Ecto neural progenitor cell (in vitro differentiated cells): ENCODE results near the gene ATP5PD.
A peak's percentile ranks its signal among the peaks of the same experiment; 100 is the strongest.
"Not testable (repeated sequence)": the region's sequence is repeated elsewhere in the genome, so short reads cannot be mapped to it uniquely, and the experiment has no call there.

Experiments used
- DNase-seq: peaks from one replicate; pipeline ENCODE4 v3.0.0-alpha.2; 2018; ENCODE audit warnings: low spot score

The ATP5PD gene

DNA sequence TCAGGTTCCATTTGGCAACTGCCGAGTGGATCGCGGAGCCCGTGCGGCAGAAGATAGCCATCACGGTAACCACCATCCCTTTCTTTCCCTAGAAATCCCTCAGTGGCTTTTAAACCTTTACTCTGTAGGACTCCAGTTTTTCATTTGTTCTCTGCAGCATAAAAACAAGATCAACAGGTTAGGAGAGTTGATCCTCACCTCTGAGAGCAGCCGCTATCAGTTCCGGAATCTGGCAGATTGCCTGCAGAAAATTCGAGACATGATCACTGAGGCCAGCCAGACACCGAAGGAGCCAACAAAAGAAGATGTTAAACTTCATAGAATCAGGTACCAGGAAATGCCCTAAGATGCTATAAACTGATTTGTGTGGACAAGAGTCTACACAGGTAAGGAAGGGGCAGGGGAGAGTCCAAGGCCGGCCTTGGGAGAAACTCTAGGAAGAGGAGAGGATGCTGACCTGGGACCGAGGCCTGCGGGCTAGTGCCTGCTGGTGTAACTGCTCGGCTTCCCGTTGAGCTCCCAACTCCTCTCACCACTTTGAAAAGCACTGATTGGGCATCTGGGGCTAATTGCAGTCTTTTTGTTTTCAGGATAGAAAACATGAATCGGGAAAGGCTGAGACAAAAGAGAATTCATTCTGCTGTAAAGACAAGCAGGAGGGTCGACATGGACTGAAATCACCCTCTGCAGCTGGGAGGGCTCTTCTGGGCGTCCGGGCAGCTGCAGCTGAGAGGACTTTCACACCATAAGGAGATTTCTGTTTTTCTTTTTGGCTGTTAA, 26.2 kb downstream of the ATP5PD start:
- no peak for DNase-seq

DNA sequence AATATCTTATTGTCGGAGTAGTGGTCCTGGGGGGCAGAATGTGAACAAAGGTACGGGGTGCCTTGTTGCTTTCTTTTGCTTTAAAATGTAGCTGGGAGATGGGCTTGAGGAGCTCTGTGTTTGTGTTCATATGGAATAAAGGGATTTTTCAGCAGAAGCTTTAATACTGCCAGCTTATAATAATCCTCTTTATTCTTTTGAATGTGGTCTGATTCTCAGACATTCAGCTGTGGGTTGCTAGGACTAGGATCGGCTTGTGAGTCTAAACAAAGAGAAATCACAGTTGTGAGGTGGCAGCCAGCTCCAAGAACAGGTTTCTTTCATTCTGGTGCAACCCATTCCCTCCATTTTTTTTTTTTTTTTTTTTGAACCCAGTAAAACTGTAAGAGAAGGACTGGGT, 27.1 kb downstream of the ATP5PD start:
- DNase-seq: no peak

DNA sequence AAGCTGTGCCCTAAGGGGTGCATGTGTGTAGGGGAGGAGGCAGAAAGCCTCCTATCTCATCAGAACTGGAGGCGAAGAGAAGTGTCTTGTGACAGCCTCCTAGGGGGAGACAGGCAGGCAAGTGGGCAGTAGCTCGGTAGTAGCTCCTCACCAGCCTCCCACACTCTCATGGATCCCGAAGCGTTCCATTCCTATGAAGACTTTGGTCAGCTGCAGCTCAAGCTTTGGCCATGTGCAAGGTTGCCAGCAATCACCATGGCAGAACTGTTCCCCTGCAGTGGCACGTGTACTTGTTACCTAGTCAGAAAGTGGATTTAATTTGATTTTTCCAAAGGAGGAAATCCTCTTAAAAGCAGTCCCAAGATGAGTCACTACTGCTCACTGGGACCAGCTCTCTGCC, 27.6 kb downstream of the ATP5PD start:
- no peak for DNase-seq

DNA sequence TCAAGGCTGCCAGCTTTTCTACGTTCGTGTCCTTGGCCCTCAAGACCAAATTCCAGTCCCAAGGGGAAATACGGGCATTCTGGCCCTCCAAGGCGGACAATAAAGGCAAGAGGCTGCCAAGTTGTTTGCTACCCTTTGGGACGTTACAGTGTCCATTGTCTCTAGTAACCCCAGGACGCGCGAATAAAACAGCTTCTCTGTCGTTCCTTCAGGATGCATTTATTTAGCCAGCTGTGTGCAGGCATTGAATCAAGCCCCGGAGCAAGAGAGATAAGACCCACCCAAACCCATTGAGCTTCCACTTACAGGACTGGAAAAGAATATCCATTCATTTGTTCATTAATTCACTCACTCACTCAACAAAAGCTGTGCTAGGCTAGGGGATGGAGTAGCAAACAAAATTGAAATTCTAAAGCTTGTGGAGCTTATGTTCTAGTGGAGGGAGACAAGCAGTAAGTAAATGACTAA, 33.6 kb downstream of the ATP5PD start:
- no peak for DNase-seq

DNA sequence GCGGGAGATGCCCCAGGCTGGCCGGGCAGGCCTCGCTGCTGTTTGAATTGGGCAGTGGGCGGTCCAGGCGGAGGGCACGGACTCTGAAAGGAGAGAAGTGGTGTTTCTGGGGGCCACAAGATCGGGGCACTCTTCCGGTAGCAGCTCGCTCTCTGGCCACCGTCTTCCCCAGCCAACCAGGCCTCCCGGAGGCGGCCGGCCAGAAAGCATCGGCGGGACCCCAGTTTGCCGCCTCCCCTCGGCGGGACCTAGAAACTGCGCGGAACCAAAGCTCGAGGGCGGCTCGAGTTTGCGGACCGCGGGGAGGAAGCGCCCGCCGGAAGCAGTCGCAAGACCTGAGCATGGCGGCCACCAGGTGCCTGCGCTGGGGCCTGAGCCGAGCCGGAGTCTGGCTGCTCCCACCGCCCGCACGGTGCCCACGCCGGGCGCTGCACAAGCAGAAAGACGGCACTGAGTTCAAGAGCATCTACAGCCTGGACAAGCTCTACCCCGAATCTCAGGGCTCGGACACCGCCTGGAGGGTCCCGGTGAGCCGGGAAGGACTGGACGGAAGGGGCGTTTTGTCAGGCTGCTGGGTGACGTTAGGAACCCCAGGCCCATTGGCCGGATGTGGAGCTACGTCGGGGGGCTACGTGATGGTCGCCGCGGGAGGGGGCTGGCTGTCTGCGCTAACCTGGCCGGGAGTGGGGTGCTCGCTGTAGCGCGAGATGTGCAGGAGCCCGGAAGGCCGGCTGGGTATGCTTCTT, 34.2 kb downstream of the ATP5PD start, which contains the start of gene MRPL58:
Gene MRPL58, plus strand, starts transcription at position 325 of the 746 bp plus-strand sequence. Its CDS starts 17 bp downstream, at position 342.
- peak; percentile 97 for DNase-seq

DNA sequence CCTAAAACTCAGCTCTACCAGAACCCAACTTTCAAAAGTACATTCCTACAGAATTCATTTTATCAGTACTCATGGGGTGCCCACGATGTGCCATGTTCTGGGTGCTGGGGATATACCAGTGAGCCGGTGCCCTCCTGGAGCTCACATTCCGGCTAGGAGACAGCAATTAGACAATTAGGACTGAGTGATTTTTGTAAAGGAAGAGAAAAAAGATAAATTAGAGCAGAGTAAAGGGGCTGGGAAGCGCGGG, 34.7 kb downstream of the ATP5PD start:
- DNase-seq: no peak

DNA sequence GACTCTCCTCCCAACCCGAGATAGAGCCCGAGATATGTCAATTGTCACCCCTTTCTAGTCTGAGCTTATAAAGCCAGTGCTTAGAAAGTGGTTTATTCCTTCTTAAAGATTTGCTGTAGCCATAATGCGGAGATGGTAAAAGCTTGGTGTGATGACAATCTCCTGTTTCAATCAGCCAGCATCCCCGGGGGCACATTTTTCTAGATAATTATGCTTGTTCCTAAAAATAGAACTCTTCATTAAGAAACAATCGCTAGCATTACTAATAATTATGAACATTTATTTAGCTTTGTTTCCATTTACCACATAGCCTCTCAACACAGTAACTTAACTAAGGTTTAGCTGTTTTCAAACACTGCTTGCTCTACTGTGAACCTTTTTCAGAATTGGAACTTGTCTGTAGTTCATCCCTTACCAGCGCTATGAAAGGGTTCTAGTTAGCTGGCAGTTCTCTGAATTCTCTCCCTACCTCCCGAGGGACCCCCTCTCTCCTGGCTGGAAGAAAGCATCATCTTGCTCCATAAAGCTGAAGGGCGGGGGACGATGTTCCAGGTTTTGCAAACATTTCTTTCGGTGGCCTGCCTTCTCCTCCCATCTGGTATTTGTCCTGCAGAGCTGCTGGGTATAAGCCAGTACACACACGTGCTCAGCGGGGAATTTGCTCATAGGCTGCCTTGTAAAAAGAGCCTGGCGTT, 35.2 kb downstream of the ATP5PD start:
- no peak for DNase-seq

DNA sequence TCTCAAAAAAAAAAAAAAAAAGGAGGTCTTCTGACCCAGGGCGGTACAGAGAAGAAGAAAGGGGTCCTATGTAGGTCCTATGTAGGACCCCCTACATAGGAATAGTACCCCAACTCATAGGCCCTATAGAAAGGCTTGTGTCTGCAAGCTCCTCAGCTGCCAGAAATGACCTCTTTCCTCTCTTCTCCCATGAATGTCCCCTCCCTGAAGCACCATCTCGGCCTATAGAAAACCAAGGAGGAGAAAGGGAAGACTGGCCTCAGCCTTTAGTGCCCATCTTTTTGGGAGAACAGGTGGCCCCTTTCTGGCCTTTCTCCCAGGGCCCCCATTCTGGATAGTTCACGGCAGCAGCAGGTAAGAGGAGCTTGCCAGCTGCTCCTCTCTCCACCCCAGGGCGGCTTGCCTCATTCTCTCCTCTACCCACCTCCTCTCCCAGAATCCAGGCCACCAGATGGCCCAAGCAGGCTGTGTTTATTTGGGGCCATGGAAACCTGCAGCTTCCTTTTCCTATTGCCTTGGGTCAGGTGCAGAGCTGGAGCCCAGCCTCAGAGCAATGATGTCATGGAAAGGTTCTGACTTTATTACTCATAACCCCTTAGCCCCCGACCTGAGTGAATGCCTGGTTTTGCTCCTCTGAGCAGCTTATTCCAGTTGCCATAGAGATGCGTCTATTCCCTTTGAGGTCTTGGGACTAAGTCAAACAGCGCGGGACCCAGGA, 35.9 kb downstream of the ATP5PD start:
- no peak for DNase-seq

DNA sequence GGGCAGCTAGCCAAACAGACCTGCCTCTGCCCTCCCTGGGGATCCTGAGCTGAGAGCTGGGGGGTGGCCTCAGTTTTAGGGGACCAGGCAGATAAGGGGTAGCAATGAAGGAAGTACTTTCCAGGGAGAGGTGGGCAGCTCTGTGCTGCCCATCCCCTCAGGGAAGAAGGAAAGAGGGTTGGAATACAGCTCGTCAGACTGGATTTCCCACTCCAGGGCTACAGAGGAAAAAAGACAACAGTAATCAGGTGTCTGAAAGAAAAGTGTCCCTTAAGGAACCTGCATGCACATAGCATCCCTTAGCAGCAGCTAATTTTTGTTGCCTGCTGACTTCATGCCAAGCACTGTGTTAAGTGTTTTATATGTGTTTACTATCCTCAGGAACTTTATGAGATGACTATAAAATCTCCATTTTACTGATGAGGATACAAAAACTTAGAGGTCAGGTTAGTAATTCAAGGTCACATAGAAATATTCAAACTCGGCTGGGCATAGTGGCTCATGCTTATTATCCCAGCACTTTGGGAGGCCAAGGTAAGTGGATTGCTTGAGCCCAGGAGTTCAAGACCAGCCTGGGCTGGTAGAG, 37.5 kb downstream of the ATP5PD start:
- DNase-seq: no peak

DNA sequence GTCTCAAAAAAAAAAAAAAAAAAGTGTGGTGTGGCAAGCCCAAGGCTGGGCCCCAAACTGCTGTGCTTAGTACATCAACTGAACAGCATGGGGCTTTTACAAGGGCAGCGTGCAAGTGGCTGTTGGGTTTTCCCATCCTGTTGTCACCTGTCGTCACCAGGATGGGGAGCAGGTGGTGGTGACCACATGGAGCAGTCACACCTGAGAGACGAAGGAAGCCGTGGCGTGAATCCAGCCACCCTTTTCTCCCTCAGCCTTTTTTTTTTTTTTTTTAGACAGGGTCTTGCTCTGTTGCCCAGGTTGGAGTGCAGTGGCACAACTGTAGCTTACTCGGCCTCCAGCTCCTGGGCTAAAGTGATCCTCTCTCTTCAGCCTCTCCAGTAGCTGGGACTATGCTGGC, 38.4 kb downstream of the ATP5PD start:
- no peak for DNase-seq

DNA sequence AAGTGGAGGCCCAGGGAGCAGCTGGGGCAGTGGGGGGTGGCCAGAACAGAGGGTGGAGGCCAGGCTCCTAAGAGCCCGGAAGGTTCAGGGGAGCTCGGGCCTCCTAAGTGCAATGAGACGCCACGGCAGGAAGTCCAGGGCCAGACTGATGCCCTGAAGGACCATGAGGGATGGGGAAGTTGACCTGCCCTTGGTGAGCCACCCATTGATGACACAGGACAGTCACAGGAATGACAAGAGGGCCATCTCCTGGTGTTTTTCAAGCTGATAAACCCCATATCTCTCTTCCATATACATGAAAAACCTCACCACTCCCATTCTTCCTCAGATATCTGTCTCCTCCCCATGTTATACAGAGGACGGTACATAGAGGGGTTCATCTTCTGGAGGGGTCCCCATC, 40.1 kb downstream of the ATP5PD start:
- DNase-seq: no peak

DNA sequence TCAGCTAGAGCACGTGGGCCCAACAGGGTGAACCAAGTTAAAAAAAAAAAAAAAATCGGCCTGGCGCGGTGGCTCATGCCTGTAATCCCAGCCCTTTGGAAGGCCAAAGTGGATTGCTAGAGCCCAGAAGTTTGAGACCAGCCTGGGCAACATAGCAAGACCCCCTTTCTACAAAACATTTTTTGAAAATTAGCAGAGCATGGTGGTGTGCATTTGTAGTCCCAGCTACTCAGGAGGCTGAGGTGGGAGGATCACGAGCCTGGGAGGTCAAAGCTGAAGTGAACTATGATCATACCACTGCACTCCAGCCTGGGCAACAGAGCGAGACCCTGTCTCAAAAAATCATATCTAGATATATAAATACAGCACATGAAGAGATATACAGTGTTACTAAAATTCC, 40.7 kb downstream of the ATP5PD start:
- not testable (repeated sequence) for DNase-seq

DNA sequence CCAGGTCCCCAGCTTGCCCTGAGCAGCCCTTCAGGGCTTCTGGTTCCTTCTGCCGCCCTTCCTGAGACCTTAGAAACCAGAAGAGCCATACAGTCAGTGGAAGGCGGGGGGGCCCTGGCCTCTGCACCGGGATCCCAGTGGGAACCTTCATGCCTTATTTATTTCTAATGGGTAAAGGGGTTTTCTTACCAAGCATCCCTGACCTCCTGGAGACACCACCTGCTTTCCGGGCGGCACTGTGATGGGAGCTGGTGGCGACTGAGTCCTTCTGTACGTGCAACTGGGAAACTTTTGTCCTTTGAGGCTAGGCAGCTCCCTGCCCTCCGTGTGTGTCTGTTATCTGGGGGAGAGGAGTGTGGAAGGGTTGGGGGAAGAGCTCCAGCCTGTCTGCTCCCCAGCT, 41.5 kb downstream of the ATP5PD start:
- no peak for DNase-seq

DNA sequence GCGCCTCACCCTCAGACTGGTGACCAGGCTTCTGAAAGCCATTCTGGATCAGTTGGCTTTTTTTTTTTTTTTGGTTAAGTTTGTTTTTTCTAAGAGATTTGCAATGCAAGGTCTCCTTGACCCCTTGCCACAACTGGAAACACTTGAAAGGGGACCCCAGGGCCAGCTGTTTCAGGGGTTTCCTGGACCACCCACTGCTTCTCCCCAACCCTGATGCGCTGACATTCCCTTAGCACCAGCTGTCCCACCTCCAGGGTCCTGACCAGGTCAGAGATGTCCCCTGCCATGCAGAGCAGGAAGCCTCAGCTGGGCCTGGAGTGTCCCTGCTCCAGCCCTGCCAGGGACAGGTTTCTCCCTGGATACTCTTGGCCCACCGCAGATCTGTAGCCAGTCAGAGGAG, 42.4 kb downstream of the ATP5PD start:
- no peak for DNase-seq

DNA sequence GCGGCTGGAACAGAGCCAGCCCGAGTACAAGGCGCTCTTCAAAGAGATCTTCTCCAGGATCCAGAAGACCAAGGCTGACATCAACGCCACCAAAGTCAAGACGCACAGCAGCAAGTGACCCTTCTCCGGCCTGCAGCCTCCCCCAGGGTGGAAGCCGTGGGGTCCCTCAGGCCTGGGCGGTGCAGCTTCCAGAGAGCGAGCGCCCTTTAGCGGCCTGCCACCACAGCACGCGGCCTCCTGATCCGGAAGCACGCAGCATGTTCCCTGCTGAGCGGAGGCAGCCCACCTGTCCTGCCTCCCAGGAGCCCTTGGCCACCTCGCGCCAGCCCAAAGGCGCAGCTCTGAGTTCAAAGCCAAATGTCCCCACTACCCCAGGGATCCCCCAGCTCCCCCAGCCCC, 42.8 kb downstream of the ATP5PD start:
- no peak for DNase-seq

DNA sequence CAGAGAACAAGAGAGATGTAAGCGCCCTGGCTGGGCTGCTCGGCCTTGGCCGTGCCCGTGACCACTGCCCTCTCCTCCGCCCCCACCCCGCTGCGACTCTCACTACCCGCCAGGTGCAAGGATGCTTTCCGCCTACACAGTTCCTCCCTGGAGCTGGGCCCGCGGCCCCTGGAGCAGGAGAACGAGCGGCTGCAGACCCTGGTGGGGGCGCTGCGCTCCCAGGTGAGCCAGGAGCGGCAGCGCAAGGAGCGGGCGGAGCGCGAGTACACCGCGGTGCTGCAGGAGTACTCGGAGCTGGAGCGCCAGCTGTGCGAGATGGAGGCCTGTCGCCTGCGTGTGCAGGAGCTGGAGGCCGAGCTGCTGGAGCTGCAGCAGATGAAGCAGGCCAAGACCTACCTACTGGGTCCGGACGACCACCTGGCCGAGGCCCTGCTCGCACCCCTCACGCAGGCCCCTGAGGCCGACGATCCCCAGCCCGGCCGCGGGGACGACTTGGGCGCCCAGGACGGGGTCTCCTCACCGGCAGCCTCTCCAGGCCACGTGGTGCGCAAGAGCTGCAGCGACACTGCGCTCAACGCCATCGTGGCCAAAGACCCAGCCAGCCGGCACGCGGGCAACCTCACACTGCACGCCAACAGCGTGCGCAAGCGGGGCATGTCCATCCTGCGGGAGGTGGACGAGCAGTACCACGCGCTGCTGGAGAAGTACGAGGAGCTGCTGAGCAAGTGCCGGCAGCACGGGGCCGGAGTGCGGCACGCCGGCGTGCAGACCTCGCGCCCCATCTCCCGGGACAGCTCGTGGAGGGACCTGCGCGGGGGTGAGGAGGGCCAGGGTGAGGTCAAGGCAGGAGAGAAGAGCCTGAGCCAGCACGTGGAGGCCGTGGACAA, 43.5 kb downstream of the ATP5PD start:
- no peak for DNase-seq

DNA sequence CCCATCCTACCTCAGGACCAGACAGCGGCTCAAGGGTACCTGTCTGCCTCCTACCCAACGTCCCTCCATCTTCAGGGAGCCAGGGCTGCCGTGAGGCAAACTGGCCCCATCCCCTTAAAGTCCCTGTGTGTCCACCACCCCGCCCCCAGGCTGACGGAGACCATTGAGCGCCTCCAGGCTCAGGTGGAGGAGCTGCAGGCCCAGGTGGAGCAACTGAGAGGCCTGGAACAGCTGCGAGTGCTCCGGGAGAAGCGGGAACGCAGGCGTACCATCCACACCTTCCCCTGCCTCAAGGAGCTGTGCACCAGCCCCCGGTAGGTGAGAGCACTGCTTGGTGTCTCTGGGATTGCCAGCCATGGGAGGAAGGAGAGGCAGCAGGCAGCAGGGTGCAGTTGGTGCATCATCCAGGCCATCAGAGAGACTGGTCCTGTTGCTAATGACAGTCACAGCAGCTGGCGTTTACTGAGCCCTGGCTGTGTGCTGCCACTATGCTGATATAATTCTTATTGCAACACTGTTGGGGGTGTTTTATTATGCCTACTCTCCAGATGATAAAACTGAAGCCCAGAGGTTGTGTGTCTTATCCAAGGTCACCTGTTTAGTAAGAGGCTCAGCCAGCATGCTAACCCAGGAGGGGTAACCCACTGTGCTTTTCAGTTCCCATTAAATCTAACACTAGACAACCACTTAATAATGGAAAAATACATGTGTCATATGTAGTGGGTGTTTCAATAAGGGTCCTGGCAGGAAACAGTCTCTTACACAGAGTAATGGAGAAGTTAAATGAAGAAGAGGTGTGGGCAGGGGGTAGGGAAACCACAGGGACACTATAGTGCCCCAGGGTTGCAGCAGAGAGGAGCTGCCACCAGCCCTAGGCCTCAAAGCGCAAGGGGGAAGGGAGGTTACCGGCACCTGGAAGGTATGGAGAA, 44.6 kb downstream of the ATP5PD start:
- no peak for DNase-seq

DNA sequence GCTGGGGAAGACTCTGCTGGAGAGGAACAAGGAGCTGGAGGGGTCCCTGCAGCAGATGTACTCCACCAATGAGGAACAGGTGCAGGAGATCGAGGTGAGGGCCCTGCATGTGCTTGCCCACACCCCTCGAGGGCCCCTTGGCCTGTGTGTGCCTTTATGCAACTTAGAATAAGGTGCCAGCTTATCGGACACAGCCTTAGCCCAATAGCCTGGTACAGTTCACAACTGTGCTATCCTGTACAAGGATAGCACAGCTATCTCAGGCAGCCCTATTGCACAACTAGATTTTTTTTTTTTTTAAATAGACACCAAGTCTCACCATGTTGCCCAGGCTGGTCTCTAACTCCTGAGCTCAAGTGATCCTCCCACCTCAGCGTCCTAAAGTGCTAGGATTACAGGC, 47.2 kb downstream of the ATP5PD start:
- DNase-seq: no peak

DNA sequence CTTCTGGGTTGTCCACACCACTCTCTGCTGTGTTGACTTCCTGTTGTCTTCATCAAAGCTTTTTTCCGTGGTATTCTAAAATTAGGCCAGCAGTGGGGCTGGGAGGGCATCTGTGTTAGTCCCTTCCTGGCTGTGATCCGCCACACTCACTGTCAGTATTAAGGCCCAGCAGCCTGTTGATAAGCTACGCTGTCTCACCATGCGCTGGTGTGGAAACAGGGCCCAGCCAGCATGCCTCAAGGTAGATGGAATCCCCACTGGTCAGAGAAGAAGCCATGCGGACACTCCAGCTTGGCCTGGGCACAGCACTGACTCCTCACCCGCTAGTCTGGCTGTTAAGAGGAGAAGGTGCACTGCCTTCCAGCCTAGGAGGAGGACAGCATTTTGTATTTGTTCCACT, 48.0 kb downstream of the ATP5PD start:
- no peak for DNase-seq

DNA sequence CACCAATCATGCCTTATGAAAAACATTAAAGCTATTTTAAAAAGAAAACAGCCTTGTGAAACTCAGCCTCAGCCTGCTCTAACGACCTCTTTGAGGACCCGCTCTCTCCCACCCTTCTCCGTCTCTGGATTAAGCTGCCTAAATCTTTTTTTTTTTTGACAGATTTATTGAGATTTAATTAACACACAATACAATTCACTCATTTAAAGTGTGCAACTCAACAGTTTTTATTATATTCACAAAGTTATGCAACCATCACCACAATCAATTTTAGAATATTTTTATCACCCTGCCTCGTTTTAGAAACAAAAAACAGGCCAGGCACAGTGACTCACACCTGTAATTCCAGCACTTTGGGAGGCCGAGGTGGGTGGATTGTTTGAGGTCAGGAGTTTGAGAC, 50.9 kb downstream of the ATP5PD start:
- DNase-seq: no peak
